COLO668 (cell line): ENCODE results near the gene TULP4.
"Not testable (repeated sequence)": the region's sequence is repeated elsewhere in the genome, so short reads cannot be mapped to it uniquely, and the experiment has no call there.

ENCODE experiments used
- DNase-seq: peaks from one replicate; lab custom pipeline; 2025; ENCODE audit not compliant: unreplicated experiment; lab: John Stamatoyannopoulos, UW

Gene TULP4

DNA sequence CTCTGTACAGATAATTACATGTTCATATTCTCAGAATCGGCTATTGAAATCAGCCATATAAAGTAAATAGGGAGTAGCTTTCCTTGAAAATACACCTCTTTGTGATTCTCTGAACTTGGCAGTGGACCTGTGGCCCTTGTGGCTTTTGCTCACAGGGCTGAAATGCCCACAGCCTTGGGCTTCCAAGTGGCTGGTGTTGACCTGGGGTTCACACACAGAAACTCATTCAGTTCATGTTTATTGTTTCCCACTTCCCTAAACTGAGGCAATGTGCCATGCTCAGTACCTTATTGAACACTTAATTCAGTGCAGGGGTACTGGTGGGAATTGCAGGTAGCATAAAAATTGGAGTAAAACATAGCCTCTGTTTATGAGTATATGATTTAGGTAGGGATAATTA is 19.1 kb upstream of the TULP4 start:
- no peak for DNase-seq

DNA sequence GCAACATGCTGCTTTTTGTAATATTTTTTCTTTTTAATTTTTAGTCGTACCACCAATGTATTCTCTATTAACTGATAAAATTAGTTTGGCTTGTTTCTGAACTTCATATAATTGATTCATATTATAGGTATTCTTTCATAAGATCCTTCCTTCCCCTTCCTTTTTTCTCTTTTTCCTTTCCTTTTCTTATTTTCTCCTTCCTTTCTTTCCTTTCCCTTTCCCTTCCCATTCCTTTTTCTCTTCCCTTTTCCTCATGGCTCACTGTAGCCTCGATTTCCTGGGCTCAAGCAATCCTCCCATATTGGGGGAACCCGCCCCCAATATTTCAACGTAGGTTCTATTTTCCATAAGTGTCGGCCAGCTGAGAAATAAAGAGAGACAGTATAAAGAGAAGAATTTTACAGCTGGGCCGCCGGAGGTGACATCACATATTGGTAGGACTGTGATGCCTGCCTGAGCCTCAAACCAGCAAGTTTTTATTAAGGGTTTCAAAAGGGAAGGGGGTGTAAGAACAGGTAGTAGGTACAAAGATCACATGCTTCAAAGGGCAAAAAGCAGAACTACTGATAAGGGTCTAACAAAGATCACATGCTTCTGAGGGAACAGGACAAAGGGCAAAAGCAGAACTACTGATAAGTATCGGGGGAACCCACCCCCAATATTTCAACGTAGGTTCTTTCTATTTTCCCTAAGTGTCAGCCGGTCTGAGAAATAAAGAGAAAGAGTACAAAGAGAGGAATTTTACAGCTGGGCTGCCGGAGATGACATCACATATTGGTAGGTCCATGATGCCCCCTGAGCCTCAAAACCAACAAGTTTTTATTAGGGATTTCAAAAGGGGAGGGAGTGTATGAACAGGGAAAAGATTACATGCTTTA is 16.1 kb upstream of the TULP4 start:
- DNase-seq: not testable (repeated sequence)

DNA sequence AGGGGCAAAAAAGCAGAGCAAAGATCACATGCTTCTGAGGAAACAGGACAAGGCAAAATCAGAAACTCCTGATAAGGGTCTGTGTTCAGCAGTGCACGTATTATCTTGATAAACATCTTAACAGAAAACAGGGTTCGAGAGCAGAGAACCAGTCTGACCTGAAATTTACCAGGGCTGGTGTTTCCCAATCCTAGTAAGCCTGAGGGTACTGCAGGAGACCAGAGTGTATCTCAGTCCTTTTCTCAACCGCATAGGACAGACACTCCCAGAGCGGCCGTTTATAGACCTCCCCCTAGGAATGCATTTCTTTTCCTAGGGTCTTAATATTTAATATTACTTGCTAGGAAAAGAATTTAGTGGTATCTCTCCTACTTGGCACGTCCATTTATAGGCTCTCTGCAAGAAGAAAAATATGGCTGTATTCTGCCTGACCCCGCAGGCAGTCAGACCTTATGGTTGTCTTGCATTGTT is 15.4 kb upstream of the TULP4 start:
- DNase-seq: not testable (repeated sequence)

DNA sequence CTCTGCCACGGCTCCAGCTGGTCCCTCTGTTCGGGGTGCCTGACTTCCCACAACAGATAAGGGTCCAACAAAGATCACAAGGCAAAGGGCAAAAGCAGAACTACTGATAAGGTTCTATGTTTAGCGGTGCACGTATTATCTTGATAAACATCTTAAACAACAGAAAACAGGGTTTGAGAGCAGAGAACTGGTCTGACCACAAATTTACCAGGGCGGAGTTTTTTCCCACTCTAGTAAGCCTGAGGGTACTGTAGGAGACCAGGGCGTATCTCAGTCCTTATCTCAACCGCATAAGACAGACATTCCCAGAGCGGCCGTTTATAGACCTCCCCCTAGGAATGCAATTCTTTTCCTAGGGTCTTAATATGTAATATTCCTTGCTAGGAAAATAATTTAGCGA is 14.6 kb upstream of the TULP4 start:
- DNase-seq: not testable (repeated sequence)

DNA sequence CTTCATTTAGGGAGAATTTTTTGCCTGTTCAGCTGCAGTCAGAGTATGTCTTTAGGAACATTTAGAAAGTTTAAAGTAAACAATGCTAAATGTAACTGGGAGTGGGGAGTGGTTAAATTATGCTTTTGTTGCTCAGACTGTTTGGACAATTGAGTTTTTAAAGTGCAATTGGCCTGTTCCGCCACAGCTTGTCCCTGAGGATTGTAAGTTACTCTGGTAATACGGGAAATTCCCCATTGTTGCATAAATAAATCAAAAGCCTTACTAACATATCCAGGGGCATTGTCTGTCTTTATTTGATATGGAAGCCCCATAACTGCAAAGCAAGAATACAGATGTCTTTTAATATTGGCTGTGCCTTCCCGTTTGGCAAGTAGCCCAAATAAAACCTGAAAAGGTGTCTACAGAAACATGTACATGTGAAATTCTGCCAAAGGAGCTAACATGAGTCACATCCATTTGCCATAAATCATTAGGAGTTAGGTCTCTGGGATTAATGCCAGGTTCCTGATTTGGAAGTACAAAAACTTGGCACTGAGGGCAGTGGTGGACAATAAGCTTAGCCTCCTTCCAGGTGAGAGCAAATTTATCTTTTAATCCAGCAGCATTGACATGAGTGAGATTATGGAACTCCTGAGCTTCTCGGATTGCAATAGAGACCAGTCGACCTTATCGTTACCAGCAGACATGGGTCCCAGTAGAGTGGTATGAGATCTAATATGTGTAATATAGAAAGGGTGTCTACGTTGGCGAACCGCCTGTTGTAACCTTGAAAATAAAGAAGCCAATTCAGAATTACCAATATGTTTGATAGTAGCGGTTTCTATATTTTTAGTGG is 11.7 kb upstream of the TULP4 start:
- peak; percentile 49 for DNase-seq

DNA sequence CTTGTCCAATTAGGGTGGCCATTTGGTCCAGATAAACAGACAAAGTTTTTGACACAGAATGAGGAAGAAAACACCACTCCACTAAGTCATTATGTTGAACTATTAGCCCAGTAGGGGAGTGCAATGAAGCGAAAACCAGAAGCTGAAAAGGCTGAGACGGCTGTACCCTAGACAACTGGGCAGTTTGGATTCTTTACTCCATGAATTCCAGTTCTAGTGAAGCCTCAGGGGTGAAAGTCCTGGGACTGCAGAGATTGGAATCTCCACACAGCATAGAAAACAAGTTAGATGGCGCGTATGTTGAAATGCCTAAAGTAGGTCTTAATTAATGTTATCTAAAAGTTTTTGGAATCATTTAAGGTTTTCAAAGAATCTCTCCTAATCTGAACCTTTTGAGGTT is 10.7 kb upstream of the TULP4 start:
- DNase-seq: not testable (repeated sequence)

DNA sequence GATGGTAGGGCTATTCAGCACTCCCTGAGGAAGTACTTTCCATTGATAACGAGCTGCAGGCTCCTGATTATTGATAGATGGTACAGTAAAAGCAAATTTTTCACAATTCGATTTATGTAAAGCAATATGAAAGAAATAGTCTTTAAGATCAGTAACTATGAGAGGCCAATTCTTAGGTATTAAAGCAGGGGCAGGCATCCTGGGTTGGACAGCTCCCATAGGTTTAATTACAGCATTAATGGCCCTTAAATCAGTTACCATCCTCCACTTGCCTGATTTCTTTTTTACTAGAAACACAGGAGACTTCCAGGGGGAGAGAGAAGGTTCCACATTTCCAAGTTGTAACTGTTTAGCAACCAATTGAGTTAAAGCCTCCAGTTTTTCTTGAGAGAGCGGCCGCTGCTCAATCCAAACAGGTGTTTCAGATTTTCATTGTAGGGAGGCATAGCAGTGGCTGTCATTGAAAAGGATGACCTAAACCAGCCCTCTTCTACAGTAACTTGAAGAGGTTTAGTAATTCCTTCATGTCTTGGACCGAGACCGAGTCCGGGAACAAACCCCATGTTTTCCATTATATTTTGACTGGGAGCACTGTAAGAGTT is 10.0 kb upstream of the TULP4 start:
- DNase-seq: not testable (repeated sequence)

DNA sequence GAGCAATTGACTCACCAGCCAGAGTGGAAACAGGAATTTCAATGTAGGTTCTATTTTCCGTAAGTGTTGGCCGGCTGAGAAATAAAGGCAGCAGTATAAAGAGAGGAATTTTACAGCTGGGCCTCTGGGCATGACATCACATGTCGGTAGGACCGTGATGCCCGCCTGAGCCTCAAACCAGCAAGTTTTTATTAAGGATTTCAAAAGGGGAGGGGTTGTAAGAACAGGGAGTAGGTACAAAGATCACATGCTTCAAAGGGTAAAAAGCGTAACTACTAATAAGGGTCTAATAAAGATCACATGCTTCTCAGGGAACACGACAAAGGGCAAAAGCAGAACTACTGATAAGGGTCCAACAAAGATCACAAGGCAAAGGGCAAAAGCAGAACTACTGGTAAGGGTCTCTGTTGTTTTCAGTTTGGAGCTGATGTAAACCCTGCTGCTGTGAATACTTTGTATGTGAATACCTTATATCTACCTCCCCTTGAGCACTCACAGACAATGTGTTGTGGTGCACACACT is 9.0 kb upstream of the TULP4 start:
- no peak for DNase-seq

DNA sequence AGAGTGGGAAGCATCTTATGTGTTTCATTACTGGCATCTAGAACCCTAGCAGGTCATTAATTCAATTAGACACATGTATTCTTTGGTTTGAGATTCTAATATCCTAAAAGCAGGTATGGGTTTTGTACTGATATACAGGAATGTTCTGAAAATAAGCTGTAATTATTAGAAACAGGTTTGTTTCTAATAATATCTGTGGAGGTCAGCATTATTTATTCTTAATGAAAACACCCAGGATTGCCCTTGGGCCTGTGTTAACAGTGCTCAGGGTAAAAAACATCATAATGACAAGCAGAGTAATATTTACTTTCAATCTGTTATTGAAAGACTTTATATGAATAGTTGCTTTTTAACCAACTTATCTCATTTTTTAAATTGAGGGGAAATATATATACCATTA is 8.0 kb upstream of the TULP4 start:
- DNase-seq: no peak

DNA sequence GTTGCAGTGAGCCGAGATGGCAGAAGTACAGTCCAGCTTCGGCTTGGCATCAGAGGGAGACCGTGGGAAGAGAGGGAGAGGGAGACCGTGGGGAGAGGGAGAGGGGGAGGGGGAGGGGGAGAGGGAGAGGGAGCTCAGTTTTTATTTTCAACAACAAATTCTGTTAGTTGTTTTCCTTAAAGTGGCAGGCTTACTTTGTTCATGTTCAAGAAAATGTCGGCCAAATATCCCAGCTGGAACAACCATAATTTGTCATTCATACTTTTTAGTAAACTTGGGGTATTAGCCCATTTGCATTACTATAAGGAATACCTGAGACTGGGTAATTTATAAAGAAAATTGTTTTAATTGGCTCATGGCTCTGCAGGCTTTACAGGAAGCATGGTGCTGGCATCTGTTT is 2.5 kb upstream of the TULP4 start:
- no peak for DNase-seq

DNA sequence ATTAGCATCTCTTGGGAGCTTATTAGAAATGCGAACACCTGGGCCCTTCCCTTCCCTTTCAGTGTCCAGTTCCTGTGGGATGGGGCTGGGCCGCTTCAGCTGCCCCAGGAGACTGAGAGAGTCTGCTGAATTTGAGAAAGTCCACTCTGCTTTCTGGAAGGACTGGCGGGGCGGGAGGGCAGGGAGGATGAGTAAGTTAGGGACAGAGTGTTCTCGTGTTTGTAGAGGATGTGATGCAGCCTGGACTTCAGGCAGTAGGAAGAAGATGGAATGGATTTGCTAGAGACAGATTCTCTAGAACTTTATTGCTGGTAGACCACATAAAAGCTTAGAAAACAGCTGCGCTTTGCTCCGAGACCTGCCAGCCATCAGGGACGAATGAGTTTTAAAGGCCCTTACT is 1.1 kb upstream of the TULP4 start:
- no peak for DNase-seq

DNA sequence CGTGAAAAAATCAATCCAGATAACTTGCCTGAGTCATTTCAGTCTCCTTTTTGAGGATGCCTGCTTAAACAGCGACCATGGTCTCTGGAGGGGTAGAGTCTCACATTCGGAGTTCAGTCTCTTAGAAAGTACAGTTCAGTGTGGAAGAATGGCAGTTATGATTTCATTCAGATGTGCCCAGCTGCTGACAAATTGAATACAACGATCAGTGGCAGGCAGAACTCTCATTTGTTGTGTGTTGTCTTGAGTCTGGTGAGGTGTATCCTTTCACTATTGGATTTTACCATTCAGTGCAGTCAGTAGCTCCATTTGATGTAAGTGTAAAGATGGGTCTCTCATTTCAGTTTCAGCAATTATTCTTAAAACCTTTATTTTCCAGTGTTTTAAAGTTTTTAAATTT is 639 bp upstream of the TULP4 start:
- no peak for DNase-seq

DNA sequence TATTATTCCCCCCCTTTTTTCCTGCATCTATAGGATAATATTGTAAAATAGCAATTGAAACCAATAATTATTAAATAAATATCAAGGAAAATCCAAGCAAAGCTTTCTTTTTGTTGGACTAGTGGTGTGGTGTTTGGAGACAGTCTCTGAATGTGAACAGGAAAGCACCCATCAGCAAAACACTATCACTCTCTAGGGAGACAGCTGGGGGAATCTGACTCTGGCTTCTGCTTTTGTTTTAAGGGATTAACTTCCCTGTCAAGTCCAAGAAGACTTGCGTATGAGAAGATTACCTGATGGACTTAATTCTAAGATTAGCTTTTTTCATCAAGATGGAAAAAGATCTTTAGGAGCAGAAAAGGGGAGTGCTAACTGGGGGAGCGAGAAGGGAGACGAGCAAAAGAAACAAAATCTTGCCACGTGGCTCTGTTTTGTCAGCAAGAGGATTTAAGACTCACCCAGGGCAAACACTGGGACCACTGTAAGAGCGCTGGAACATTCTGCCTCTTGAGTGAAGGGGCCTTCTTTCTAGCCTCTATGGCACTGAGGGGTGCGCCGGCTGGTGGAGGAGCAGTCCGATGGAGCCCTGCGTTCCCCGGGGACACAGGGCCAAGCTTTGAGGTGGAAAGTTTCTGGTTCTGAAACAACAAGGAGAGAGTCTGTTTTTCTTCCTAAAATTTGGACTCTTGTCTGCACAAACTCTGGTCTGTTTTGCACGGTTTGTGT is 570 bp downstream of the TULP4 start:
- no peak for DNase-seq

DNA sequence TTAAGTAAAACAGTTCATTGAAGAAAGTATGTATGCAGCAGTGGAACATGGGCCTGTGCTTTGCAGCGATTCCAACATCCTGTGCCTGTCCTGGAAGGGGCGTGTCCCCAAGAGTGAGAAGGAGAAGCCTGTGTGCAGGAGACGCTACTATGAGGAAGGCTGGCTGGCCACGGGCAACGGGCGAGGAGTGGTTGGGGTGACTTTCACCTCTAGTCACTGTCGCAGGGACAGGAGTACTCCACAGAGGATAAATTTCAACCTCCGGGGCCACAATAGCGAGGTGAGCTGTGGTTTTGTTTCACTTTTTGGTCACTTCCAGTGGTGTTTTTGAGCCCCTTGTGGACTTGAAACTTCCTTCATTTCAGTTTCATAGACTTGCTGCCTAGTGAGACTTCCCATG is 1.7 kb downstream of the TULP4 start:
- DNase-seq: no peak

DNA sequence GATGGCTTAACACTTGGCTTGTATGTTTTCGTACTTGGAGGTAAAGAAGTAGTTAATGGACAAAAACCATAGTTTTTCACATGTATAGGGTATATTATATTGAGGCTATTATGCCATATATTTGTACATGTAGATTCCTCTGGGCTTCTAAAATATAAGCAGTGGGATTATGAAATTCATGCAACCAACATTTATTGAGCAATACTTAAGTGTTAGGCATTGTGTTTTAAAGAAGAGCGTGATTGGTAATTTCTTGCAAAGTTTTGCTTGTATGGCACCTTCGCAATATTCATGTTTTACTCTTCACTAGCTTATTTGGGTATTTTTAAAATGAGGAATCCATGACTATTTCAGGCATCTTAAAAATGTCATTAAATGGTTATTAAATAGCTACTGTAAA is 2.5 kb downstream of the TULP4 start:
- DNase-seq: no peak

DNA sequence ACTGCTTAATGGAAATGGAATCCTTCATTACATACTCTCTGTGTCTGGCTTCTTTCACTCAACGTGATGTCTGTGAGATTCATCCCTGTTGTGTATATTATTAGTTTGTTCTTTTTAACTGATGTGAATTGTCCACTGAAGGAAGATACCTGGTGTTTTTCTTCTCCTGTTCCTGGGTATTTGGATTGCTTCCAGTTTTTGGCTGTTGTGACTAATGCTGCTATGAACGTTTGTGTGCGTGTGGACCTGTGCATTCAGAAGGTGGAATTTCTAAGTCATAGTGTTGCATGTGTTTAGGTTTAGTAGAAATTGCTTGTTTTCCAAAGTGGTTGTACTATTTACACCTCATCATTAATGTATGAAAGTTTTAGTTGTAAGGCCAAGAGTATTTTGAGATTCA is 3.8 kb downstream of the TULP4 start:
- DNase-seq: no peak

DNA sequence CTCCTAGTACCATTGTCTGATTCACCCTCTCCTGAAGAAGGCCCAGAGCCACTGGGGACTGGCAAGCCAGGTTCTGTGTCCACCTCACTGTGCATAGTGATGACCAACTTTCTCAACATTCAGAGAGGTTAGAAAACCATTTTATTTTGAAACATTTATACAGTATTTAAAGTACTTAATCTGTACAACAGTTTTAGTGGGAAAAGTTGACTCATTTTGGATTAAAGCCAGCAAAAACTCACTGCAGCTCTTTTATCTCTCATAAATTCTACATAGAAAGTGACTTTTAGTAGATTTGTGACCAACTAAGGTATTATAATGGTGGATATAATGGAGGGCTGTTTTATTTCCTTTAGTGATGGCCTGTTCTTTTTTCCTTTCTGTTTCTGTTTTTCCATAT is 9.7 kb downstream of the TULP4 start:
- DNase-seq: no peak

DNA sequence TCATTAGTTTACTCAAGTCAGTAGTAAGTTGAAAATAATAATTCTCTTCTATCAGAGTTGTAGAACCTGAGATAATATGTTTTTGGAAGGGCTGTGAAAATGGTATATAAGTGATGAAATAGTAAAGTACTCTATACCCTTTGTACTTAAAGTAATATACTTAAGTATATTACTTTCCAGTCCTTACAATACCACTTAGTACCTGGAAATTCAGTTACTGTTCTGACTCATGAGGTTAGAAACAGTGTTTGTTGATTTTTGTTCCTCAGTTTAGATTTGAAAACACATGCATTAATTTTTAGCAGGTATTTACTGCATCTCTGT is 10.1 kb downstream of the TULP4 start:
- no peak for DNase-seq

DNA sequence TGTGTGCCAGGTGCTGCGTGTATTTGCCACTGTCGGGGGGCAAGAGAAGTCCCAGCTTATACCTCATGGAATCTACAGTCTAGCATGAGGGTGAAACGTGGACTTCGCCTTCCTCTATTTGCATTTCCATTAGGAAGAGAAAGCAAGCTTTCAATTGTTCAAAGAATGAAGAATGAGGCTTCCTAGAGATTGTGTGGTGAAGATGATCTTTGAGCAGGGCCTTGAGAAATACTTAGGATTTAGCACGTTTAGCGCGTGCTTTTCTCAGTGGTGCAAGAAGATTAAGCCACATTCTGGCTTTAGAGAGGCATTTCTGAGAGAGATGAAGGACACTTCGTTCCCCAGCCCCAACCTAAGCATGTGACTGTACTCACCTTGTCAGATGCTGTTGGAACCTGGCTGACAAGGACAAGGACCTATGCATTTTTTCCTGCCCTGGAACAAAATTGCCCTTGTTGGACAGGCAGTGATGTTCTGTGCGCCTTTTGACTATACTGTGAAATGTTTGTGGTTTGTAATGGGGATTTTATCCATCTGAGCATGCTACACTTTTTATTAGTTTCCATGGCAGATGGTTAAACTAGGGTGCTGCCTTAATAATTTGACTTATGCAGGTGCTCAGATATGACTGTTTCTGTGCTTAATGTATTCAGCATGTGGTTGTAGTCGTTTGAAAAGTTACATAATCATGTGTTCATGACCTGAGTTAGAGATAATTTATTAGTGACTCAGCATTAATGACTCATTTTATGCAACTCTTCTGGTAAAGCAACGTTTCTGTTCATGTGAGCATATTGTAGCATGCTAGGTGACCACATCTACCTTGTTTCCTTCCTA is 10.7 kb downstream of the TULP4 start:
- DNase-seq: no peak

DNA sequence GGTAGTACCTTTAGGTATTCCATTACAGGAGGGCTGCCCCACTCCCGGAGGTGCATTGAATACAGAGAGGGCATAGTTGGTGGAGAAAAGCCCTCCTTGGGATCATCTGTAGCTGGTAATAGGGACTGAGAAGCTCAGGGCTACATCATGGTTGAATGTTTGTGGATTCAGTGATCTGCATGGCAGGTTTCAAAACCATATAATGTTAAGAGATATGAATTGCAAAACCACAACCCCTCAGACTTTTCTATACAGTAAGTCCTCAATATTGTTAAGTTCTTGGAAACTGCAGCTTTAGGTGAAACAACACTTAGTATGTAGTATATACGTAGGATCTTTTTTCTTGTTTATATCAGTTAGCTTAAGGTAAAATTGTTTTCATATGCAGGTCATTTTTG is 11.3 kb downstream of the TULP4 start:
- no peak for DNase-seq
